Adipocyte (in vitro differentiated cells): ENCODE measurements around the gene ENOX1.

Source experiments
- DNase-seq: peaks from one replicate; pipeline ENCODE4 v3.0.0-alpha.2; 2015; ENCODE audit warnings: low read depth
- H3K27me3 ChIP-seq: replicated peaks from 2 replicates; pipeline ENCODE4 v1.7.0; 2013; ENCODE audit warnings: mild to moderate bottlenecking, low read length, moderate library complexity; ENCODE audit not compliant: control insufficient read depth, insufficient read depth
- H3K36me3 ChIP-seq: 2 replicates; pipeline ENCODE4 v1.7.0; 2013; ENCODE audit warnings: low read length, mild to moderate bottlenecking, moderate library complexity; ENCODE audit not compliant: control insufficient read depth, insufficient read depth, severe bottlenecking
- H3K4me1 ChIP-seq: 2 replicates; pipeline ENCODE4 v1.7.0; 2013; ENCODE audit warnings: mild to moderate bottlenecking, low read length, moderate library complexity; ENCODE audit not compliant: control insufficient read depth, insufficient read depth
- H3K4me3 ChIP-seq: 2 replicates; pipeline ENCODE4 v1.7.0; 2013; ENCODE audit warnings: mild to moderate bottlenecking, low read length, moderate library complexity
- H3K9ac ChIP-seq: 2 replicates; pipeline ENCODE4 v1.7.0; 2013; ENCODE audit warnings: mild to moderate bottlenecking, low read length, moderate library complexity
- H3K9me3 ChIP-seq: 2 replicates; pipeline ENCODE4 v1.7.0; 2013; ENCODE audit warnings: mild to moderate bottlenecking, low read length, moderate library complexity; ENCODE audit not compliant: control insufficient read depth

Gene ENOX1

GRCh38 chr13:43331672-43332071, 455.1 kb downstream of the ENOX1 start:
- Histone ChIP-seq H3K9me3 (no peaks in the 10 kb centered on the region), H3K36me3 (no peaks in the 10 kb centered on the region), H3K4me1 (no peaks in the 10 kb centered on the region), H3K27me3 (no peaks in the 10 kb centered on the region), H3K4me3 (no peak overlapping the region), H3K9ac (no peak overlapping the region)
- DNase-seq: no peak

- Histone ChIP-seq H3K9ac (no peak overlapping the region), H3K4me1 (no peaks in the 10 kb centered on the region), H3K4me3 (no peak overlapping the region), H3K9me3 (no peaks in the 10 kb centered on the region), H3K36me3 (no peaks in the 10 kb centered on the region), H3K27me3 (no peaks in the 10 kb centered on the region)
- no peak for DNase-seq
Measured at GRCh38 chr13:43329702-43330101, 457.1 kb downstream of the ENOX1 start.

- no peaks in the 10 kb centered on the region for H3K9me3 ChIP-seq
- DNase-seq: no peak
- no peak overlapping the region for H3K4me3 ChIP-seq
- no peak overlapping the region for H3K9ac ChIP-seq
- no peaks in the 10 kb centered on the region for H3K36me3 ChIP-seq
- H3K27me3 ChIP-seq: no peaks in the 10 kb centered on the region
- no peaks in the 10 kb centered on the region for H3K4me1 ChIP-seq
Measured at GRCh38 chr13:43328907-43329306, 457.9 kb downstream of the ENOX1 start.

- Histone ChIP-seq H3K4me1 (no peaks in the 10 kb centered on the region), H3K36me3 (no peaks in the 10 kb centered on the region), H3K4me3 (no peak overlapping the region), H3K9ac (no peak overlapping the region), H3K27me3 (no peaks in the 10 kb centered on the region), H3K9me3 (no peaks in the 10 kb centered on the region)
- no peak for DNase-seq
Measured at GRCh38 chr13:43326100-43326499, 460.7 kb downstream of the ENOX1 start.

- Histone ChIP-seq H3K9me3 (no peaks in the 10 kb centered on the region), H3K36me3 (no peaks in the 10 kb centered on the region), H3K4me3 (no peak overlapping the region), H3K4me1 (no peaks in the 10 kb centered on the region), H3K9ac (no peak overlapping the region), H3K27me3 (no peaks in the 10 kb centered on the region)
- DNase-seq: no peak
Measured at GRCh38 chr13:43325636-43326035, 461.1 kb downstream of the ENOX1 start.

GRCh38 chr13:43324129-43324528, 462.6 kb downstream of the ENOX1 start:
- Histone ChIP-seq H3K4me3 (no peak overlapping the region), H3K27me3 (no peaks in the 10 kb centered on the region), H3K9ac (no peak overlapping the region), H3K36me3 (no peaks in the 10 kb centered on the region), H3K4me1 (no peaks in the 10 kb centered on the region), H3K9me3 (no peaks in the 10 kb centered on the region)
- DNase-seq: no peak

GRCh38 chr13:43319617-43320444, 466.9 kb downstream of the ENOX1 start:
- no peak for DNase-seq
- Histone ChIP-seq H3K9me3 (no peaks in the 10 kb centered on the region), H3K9ac (no peak overlapping the region), H3K36me3 (no peaks in the 10 kb centered on the region), H3K4me3 (no peak overlapping the region), H3K27me3 (no peaks in the 10 kb centered on the region), H3K4me1 (peaks cover 11% of the 10 kb centered on the region)

- peak overlapping the region; percentile 70 for H3K4me3 ChIP-seq
- no peaks in the 10 kb centered on the region for H3K9me3 ChIP-seq
- H3K4me1 ChIP-seq: peaks cover 11% of the 10 kb centered on the region
- DNase-seq: peak; percentile 91
- no peaks in the 10 kb centered on the region for H3K36me3 ChIP-seq
- H3K9ac ChIP-seq: peak overlapping the region; percentile 61
- H3K27me3 ChIP-seq: no peaks in the 10 kb centered on the region
Measured at GRCh38 chr13:43316946-43317353, 469.8 kb downstream of the ENOX1 start.

GRCh38 chr13:43316281-43316680, 470.5 kb downstream of the ENOX1 start:
- no peaks in the 10 kb centered on the region for H3K9me3 ChIP-seq
- H3K36me3 ChIP-seq: no peaks in the 10 kb centered on the region
- no peaks in the 10 kb centered on the region for H3K27me3 ChIP-seq
- H3K9ac ChIP-seq: no peak overlapping the region
- peaks cover 11% of the 10 kb centered on the region for H3K4me1 ChIP-seq
- no peak overlapping the region for H3K4me3 ChIP-seq
- no peak for DNase-seq

GRCh38 chr13:43315522-43315921, 471.2 kb downstream of the ENOX1 start:
- no peaks in the 10 kb centered on the region for H3K27me3 ChIP-seq
- H3K9ac ChIP-seq: no peak overlapping the region
- no peaks in the 10 kb centered on the region for H3K9me3 ChIP-seq
- no peaks in the 10 kb centered on the region for H3K36me3 ChIP-seq
- DNase-seq: no peak
- H3K4me3 ChIP-seq: no peak overlapping the region
- H3K4me1 ChIP-seq: peaks cover 11% of the 10 kb centered on the region

- no peak for DNase-seq
- Histone ChIP-seq H3K36me3 (no peaks in the 10 kb centered on the region), H3K9me3 (no peaks in the 10 kb centered on the region), H3K4me3 (no peak overlapping the region), H3K4me1 (peaks cover 11% of the 10 kb centered on the region), H3K27me3 (no peaks in the 10 kb centered on the region), H3K9ac (no peak overlapping the region)
Measured at GRCh38 chr13:43309311-43309710, 477.5 kb downstream of the ENOX1 start.
